NCI-H1105 treated with DMSO at 0.1 percent for 48 hours (cell line): ENCODE measurements around the gene LRRC37A3.
"Not testable (repeated sequence)": the region's sequence is repeated elsewhere in the genome, so short reads cannot be mapped to it uniquely, and the experiment has no call there.

Source experiments
- DNase-seq: peaks from one replicate; lab custom pipeline; 2025; lab: John Stamatoyannopoulos, UW

The LRRC37A3 gene

DNA sequence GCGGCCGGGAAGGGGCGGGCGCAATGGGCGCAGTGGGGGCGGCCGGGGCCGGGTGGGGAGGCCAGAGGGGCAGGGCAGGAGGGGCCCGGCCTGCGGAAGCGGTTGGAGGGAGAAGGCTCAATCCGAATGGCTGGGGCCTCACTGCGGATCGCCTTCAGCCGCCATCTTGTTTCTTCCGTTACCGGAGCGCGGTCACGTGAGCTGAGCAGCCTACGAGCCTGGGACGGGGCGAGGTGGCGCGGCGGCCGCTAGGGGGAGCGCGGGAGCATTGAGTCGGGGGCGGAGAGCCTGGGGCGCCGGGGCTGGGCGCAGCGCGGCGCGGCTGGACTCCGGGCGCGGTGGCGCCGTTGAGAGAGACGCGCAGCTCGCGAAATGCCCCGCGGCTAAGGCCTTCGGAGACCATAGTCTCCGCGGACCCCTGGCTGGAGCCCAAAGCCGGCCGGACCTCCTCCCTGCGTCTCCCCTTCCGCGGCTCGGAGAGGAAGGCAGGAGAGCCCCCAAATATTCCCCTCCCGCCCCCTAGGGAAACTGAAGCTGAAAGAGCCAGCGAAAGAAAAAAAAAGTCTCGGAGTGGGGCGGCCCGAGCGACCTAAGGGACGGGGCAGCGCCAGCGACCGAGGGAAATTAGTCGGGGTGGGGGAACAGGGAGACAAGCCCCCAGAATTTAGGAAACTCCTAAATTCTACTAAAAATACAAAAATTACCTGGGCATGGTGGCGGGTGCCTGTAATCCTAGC is at the start of gene LRRC37A3:
LRRC37A3 (minus strand) TSS at position 190 of the 737 bp plus-strand sequence. CDS start 22,221 bp downstream, outside the sequence.
- peak; percentile 91 for DNase-seq

DNA sequence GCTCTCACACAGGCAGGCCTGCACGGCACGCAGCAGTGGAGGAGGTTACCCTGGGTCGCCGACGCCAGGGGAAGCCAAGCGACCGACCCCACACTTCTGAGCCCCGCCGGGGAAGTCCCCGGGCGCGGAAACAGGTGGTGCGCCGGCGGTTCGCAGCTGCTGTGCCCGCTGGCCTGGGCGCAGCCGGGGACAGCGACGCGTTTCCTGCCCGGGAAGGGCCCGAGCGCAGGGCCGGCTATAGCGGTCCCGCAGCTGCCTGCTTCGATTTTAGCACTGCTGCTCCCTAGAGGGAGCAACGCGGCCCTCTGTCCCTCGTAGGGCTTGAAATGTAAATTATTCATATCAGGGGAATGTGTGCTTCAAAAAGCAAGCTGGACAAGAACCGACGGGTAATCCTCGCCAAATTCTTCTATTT is 46.6 kb upstream of the LRRC37A3 start:
- peak; percentile 35 for DNase-seq

DNA sequence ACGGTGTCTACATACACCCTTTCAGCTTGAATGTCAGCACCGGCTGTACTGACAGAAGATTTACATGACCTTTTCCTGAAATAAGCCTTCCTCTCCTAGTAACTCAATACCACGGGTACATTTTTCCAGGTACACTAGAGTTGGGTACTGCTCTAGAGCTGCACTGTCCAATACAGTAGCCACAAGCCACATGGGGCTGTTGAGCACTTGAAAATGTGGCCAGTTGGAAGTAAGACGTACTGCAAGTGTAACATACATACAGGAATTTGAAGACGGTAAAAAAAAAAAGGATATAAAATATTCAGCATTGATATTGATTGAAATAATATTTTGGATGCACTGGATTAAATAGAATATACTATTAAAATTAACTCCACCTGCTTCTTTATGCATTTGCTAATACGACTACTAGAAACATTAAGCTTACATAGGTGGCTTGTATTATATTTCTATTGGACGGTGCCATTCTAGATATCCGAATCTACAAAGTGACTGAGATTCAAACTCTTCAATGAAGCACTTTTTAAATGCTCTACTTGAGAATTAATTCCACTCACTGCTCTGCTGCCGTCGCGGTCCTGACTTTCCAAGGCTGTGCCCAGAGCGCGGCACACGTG is 46.1 kb upstream of the LRRC37A3 start:
- not testable (repeated sequence) for DNase-seq

DNA sequence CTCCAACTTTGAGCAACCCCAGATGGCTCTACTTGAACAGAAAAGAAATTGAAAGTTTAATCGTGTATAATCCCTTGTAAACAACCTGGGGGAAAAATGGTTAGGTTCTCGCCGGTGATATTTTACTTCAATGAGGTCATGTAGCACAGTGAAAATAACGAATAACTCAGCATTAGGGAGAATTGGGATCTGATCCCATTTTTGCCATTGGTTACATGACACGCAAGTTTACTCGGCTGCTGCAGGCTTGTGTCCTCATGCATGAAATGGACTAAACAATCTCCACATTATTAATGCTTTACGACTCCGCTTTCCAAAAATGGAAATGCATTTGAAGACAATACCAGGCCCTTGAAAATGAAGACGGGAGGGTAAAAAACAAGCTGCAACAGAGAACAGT is 45.5 kb upstream of the LRRC37A3 start:
- no peak for DNase-seq

DNA sequence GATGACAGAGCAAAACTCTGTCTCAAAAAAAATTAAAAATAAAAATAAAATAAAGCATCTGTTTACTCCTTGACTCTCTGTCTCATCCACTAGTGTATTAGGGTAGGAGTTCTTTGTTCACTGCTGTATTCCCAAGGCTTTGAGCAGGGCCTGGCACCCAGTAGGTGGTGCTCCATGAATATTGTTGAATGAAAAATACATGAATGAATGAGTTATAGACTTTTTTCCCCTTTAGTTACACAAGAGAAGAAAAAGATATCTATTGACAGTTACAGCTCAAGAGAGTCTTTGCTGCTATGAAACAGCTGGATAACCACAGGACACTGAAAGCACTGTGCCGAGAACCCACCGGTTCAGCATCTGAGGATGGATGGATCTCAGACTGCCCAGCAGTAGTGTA is 44.5 kb upstream of the LRRC37A3 start:
- not testable (repeated sequence) for DNase-seq

DNA sequence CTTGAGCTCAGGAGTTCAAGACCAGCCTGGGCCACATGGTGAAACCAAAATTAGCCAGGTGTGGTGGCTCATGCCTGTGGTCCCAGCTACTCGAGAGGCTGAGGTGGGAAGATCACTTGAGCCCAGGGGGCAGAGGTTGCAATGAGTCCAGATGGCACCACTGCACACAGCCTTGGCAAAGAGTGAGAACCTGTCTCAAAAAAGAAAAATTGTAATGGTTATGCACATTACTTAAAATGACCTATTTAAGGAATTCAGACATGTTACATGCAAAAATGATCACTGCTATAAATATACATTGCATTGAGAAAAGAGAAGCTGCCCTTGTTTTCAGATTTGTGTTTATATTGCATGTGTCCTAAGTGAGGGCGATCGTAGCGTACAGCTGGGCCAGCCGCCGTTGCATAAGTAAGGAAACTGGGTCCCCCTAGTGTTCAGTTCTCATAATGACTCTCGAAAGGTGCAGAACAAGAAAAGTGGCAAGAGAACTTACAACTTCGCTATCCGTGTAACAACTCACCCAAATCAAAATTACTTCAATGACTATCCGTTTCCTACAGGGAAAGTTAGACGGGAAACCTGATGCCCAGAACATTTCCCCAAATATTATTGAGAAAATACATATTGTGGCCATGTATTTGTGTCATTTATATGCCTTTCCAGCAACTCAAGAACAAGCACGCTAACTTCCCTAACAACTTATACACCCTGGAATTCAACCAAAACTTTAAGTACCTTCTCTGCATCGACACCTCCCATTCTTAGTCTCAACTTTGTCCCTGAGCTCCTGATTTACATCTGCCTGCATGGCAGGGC is 42.5 kb upstream of the LRRC37A3 start:
- peak; percentile 40 for DNase-seq

DNA sequence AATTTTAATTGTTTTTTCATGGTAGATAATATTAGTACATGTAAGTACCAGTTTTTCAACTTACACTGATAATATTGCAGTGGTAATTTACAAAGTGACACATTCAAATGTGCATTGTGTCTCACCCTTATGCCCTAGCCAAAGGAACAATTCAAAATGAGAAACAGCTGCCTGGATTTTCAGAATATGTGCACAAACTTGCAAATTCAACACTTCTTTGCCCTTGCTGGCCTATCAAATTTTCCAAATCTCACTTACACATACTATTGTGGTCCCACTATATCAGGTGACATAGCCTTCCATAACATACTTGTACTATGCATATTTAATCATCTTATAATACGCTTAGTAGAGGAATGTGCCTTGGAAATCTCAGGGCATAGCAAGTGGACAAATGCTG is 32.6 kb upstream of the LRRC37A3 start:
- no peak for DNase-seq

DNA sequence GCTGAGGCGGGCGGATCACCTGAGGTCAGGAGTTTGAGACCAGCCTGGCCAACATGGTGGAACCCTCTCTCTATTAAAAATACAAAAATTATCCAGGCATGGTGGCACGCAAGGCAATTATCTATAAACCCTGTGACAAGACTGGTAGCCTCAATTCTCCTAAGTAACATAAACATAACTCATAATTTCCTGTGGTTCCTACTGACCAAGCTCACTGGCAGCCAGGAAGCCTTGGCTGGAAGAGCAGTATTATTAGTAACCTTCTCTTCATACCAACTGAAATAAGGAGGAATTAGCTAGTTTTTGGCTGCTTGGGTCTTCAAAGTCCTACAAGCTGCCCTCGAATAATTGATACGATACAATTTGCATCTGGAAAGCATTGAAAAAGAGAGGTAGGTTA is 31.6 kb upstream of the LRRC37A3 start:
- no peak for DNase-seq

DNA sequence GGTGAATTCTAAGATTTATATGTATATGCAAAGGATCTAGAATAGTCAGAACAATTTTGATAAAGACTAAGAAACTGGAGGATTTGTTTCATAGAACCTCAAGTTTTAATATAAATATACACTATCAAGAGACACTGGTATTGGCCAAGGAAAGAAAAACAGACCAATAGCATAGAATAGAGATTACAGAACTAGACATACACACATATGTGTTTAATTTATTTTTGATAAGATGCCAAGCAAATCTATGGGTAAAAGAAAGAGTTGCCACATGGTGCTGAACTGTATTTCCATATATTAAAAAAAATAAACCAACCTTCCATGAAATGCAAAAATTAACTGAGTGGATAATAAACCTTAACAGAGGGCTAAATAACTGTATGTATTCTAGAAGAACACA is 27.9 kb upstream of the LRRC37A3 start:
- no peak for DNase-seq

DNA sequence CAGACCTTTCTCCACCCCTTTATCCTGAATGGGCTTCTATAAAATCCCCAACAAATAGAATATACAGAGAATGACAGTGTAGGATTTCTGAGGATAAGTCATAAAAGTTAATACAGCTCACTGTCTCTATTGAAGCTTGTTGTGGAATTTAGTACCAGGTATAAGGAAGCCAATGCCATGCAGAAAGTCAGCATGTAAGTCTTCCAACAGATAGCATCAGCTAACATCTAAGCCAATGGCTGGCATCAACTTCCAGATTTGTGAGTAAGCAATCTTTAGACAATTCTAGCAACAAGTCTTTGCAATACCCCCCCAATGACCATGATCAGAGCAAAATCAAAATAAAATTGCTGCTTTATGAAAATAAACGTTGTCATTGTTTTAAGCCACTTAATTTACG is 22.5 kb upstream of the LRRC37A3 start:
- DNase-seq: no peak

DNA sequence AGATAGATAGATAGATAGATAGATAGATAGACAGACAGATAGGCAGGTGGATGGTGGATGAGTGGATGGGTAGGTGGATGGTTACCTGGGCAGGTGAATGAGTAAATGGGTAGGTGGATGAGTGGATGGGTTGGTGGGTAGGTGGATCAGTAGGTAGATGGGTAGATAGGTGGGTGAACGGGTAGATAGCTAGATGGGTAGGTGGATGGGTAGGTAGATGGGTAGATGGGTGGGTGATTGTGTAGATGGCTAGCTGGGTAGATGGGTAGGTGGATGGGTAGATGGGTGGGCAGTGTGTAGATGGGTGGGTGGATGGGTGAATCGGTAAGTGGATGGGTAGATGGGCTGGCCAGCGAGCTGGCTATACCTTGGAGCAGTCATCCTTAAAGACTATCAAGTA is 21.8 kb upstream of the LRRC37A3 start:
- no peak for DNase-seq

DNA sequence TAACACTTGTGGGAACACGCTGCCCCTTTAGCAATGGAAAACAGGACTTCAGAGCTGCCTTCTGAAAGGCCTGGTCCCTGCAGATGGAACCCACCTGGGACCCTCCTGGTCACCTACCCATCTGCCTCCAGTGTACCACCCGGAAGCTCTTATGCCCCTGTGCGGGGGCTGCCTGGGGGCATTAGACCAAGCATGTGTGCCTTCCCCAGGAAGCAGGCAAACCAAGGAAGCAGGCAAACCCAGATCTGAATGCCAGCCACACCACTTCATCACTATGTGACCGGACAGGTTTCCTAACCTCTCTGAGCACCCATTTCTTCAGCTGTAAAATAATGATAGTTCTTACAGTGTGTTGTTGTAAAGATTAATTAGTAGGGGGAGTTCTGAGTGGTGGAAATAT is 20.8 kb upstream of the LRRC37A3 start:
- DNase-seq: no peak

DNA sequence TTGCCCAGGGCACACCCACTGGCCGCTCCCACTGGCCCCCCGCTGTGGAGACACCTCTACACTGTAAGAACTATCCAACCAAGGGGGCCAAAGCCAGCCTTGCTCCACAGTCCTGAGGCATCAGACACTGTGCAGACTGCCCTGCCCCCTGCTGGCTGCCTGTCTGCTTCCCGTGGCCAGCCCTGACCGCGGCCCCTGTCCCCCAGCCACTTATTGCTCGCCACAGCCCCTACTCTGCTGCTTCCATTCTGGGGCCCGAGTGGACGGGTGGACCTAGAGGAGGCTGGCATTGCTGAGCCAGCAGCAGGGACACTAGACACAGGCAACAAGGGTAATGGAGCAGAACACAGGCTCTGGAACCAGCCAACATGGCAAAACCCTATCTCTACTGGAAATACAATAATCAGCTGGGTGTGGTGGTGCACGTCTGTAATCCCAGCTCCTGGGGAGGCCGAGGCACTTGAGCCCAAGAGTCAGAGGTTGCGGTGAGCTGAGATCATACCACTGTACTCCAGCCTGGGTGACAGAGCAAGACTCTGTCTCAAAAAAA is 19.7 kb upstream of the LRRC37A3 start:
- no peak for DNase-seq

DNA sequence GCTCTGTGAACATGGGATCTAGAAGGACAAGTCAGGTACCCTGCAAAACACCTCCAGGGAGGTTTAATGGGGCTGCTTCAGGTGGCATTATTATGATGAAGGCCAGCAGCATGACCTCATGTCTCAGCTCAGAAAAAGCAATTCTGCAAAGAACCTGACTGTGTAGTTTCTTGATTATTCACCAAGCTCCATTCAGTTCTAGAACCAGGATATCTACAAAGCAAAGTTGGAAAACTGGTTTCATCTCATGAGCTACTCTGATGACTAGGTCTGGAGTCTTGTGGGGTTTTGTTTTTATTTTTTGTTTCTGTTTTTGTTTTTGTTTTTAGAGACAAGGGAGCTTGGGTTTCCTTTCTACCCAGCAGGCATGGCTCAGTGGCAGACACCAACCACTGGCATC is 19.0 kb upstream of the LRRC37A3 start:
- DNase-seq: no peak

DNA sequence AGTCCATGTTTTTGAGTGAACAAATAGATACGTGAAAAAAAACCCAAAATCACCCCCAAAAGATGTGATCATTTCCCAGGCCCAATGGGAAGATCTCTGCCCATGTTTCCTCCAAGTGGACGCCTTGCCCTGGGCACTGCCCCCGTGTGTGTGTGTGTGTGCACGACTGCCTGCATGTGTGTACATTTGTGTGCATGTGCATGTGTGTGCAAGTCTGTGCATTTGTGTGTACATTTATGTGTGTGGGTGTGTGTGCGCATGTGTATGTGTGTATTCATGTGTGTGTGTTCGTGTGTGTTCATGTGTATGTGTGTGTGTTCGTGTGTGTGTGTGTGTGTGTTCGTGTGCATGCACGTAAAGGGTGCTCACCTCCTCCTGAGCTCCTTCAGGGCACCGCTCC is 16.8 kb upstream of the LRRC37A3 start:
- no peak for DNase-seq

DNA sequence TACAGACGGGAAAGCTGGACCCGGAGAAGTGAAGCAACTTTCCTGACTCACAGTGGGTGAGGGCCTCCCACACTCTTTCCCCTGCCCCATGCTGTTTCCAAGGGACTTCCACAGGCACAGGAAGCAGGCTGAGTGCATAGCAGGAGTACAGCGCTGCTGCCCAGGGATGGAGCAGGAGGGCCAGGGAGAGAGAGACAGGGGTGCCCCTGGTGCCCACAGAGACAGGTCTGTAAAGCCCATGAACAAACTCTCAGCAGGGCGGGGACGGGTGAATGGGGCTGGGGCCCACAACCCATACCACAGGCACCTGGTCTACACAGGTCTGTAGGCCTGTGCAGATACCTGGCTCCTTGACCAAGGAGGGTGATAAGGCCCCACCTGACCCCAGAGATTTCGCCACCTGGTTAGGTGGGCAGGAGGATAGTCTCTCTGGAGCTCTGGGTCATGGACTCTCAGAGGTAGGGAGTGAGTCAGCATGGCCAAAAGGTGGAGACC is 15.1 kb upstream of the LRRC37A3 start:
- DNase-seq: not testable (repeated sequence)

DNA sequence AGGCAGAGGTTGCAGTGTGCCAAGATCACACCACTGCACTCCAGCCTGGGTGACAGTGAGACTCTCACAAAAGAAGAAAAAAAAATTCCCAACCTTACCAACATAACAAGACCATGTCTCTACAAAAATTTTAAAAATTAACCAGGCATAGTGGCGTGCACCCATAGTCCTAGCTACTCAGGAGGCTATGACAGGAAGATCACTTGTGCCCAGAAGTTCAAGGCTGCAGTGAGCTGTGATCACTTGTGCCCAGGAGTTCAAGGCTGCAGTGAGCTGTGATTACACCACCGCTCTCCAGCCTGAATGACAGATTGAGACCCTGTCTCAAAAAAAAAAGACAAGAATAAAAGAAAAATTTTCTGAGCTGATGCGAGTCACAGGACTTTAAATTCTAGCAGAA is 13.6 kb upstream of the LRRC37A3 start:
- DNase-seq: not testable (repeated sequence)

DNA sequence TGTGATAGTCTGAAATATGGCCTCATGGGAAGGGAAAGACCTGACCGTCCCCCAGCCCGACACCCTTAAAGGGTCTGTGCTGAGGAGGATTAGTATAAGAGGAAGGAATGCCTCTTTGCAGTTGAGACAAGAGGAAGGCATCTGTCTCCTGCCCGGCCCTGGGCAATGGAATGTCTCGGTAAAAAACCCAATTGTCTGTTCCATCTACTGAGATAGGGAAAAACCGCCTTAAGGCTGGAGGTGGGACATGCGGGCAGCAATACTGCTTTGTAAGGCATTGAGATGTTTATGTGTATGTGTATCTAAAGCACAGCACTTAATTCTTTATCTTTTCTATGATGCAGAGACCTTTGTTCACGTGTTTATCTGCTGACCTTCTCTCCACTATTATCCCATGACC is 11.1 kb upstream of the LRRC37A3 start:
- not testable (repeated sequence) for DNase-seq

DNA sequence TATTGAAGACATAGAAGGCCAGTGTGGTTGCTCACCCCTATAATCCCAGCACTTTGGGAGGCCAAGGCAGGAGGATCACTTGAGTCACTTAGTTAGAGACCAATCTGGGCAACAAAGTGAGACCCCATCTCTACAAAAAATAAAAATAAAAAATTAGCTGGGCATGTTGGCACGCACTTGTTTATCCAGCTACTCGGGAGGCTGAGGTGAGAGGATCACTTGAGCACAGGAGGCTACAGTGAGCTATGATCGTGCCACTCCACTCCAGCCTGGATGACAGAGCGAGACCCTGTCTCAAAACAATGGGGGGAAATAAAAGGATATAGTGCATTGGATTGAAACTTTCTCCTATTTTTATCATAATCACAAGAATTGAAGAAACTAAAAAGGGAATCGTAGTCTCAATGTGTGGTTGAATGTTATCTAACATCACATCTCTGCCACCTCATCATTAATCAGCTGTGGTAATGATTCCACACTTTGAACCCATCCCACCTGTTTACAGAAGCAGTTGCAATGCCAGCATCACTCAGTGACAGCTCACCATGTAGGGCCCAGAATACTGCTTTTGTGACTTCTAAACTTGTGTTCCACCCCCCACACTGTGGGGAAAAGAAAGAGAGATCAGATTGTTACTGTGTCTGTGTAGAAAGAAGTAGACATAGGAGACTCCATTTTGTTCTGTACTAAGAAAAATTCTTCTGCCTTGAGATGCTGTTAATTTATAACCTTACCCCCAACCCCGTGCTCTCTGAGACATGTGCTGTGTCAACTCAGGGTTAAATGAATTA is 10.3 kb upstream of the LRRC37A3 start:
- not testable (repeated sequence) for DNase-seq

DNA sequence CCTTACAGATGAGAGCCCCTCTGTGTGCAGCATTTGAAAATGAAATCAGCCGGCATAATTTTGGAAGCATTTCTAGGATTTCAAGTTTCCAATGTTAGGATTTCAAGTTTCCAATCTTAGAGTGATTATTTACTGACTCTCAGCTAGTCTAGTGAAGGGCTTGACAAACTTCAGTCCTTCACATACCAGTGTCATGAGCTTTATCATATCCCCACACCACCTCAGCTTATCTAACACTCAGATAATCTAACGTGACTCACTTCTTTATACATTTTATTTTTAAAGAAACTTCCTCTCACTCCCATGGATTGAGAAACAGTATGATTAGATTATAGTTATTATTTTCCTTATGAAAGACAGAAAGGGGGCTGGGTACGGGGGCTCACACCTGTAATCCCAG is 9.4 kb upstream of the LRRC37A3 start:
- not testable (repeated sequence) for DNase-seq

DNA sequence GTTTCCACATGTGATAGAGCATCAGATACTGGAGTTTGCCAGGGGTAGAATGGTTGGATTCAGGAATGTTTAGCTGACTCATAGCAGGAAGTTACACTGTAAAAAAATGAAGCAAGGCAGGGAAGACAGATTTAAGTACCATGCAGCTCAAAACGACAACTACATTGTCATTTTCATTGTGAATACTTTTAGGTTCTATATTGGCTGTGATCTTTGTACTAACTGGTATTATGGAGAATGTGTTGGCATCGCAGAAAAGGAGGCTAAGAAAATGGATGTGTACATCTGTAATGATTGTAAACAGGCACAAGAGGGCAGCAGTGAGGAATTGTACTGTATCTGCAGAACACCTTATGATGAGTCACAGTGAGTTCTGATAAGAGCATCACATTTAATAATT is 8.2 kb upstream of the LRRC37A3 start:
- peak; percentile 55 for DNase-seq

DNA sequence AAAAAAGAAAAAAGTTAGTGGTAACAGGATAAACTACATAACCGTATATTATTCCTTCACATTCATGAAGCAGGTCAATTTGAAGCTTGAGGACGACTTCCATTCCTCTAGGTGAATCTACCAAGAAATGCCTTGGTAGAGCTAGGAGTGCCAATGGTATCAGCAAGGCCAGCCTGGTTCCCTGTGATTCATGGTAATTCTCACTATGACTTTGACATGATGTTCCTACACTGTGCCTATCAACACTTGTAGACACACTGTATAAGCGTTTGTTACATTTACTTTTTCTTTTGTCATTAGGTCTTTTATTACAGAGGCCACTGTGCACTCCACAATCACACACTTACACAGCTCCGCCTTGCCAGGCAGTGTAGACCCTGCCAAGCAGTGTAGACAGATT is 7.2 kb upstream of the LRRC37A3 start:
- not testable (repeated sequence) for DNase-seq
